HG03575 (cell line): ENCODE data around the gene SKP1.
"Not testable (repeated sequence)": the region's sequence is repeated elsewhere in the genome, so short reads cannot be mapped to it uniquely, and the experiment has no call there.

Experiments
- ATAC-seq: cut with Tn5 transposase; IDR thresholded peaks from one replicate; pipeline ENCODE4 v1.9.1; 2021; ENCODE audit not compliant: unreplicated experiment, insufficient number of reproducible peaks, low FRiP score; ENCODE audit errors: extremely low read depth

Gene SKP1

GRCh38 chr5:134176511-134177368 is at the start of gene SKP1:
SKP1 (minus strand) TSS chr5:134176950; CDS start chr5:134174022, 2,928 bp downstream.
- no peak for ATAC-seq

DNA sequence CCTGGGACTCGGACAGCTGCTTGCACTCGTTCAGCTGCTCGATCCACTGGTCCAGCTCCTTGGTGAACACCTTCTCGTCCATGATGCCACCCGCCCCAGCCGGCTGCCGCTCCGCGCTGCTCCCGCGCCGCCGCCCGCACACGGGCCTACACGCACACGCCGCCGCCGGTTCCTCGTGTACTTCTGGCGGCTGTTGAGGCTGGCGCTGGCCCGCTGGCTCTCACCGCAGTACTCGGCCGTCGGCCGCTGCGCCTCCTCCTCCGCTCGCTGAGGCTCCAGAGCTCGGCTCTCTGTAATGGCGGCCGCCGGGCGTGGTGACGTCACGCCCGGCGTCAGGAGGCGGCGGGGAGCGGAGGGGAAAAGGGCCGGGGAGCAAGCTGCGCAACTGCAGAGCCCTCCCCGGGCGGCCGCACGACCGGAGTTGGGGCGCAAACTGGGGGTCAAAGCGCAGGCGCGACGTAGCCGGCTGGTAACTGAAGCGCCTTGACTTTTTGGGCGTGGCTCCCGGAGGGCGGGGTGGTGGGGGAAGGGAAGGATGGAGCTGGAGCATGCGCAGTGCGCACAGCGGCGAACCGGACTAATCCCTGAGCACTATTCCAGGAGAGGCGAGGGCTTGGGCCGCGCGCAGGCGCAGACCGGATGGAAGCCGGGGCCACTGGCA is 49.2 kb upstream of the SKP1 start, which contains the start of gene PPP2CA:
TSS of gene PPP2CA (minus strand) at position 294 of the 661 bp plus-strand sequence. CDS start at position 82, 212 bp downstream.
- peak; percentile 64 for ATAC-seq

DNA sequence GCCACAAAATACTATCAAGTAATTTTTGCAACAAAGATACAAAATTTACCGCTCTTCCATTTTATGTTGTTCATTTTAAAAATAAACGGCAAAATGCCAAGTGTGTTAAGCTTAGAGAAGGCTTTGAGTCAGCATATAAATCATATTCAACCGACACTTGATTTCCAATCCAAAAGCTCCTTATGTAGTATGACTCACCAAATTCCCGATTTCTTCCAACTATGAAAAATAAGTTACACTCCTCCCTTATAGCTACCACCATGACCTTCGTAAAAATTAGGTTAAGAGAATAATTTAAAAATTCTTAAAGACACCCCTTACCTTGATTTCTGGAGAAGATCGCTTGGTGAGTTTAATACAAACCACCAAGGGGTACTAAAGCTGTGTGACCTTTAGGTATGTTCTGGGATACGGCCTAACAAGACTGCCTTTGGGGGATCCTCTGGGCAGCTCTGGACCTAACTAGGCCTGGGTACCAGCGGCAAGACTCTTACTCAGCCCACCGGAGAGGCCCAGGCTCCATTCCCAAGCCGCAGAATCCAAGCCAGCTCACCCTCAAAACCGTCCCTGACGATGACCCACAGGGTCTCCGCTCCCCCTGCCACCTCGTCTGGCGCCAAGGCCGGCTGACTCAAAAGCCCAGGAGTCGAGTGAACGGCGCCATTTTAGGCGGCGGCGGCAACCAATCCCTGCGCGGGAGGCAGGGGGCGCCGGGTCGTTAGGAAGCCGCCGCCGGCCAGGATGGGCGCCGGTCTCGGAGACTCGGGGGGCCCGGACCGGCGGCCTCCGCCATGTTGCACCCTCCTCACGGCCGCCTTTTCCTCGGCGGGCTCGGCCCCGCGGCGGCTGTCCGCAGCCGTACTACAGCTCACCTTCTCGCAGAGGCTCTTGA is 48.4 kb upstream of the SKP1 start:
- ATAC-seq, result no peak

DNA sequence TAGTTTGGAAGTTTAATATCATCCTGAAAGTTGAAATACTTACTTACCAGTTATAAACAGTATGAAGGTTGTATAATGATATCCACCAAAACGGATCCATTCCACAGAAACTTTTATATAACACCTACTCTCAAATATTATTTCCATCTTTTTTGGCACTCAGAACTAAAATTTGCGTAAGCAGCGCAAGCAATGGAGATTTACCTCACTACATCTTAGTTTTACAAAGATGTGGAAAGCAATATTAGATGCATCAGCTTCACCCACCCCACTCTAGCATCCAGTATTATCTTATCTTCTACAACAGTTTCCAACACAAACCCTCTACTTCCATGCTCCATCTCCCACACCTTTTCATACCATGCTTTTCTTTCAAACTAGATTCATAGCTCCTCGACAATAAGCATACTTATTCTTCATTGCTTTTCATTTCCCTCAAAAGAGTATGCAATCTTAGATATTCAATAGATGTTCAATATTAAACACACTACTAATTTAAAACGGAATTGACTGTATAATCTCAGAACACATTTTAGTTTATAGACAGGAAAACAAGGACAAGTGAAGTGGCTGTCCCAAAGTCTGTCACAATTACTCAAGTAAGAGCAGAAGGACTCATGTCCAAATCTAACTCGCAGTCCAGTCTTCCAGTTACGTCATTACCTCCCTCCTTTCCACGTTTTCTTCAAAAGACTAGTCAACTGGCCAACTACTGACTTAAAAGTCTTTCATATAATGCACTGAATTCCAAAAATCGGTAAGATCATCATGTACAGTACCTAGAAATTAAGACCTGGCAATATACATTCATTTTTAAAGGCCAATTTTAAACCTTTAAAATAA is 46.9 kb upstream of the SKP1 start:
- no peak for ATAC-seq

GRCh38 chr5:134221690-134222089 is 44.9 kb upstream of the SKP1 start:
- not testable (repeated sequence) for ATAC-seq

- no peak for ATAC-seq
Measured at GRCh38 chr5:134215757-134216156, 39.0 kb upstream of the SKP1 start.

GRCh38 chr5:134211263-134212031 is 34.7 kb upstream of the SKP1 start:
- not testable (repeated sequence) for ATAC-seq

GRCh38 chr5:134209477-134210245 is 32.9 kb upstream of the SKP1 start:
- no peak for ATAC-seq

DNA sequence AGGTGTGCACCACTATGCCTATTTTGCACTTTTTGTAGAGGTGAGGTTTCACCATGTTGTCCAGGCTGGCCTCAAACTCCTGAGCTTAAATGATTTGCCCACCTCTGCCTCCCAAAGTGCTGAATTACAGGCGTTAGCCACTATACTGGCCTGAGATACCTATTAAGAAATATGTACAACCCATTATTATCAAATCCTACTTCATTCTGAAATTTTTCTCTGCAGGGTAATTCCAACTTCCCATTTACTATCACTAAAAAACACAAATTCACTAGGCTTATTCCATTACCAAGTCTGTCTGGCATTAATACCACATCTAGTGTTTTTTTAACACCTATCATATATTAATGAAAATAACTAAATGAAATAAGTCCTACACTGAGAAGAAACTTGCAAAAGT is 30.9 kb upstream of the SKP1 start:
- ATAC-seq, result no peak

GRCh38 chr5:134206627-134207160 is 29.9 kb upstream of the SKP1 start:
- no peak for ATAC-seq

DNA sequence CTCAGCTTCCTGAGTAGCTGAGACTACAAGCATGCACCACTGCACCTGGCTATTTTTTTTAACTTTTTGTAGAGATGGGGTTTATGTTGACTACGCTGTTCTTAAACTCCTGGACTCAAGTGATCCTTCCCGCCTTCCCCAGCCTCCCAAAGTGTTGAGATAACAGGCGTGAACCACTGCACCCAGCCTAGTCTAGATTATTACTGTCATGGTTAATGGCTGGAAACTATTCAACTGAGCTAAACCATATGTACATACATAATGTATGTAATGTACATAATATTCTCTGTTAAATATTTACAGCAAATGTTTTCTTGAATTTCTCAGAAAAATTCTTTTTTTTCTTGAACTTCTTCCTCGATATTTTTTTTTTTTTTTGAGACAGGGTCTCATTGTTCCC is 27.8 kb upstream of the SKP1 start:
- ATAC-seq, result no peak

DNA sequence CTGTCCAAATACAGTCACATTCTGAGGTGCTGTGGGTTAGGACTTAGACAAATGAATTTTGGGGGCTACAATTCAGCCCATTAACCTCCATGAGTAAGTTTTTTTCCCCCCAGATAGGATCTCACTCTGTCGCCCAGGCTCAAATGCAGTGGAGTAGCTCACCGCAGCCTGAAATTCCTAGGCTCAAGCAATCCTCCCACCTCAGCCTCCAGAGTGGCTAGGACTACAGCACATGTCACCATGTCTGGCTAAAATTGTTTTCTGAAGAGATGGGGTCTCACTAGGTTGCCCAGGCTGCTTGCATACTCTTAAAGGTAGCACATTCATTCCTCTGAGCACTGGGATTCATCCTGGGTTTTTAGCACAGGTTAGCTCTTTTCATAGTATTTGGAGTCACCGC is 26.9 kb upstream of the SKP1 start:
- no peak for ATAC-seq

GRCh38 chr5:134195666-134196065 is 18.9 kb upstream of the SKP1 start:
- ATAC-seq, result no peak

DNA sequence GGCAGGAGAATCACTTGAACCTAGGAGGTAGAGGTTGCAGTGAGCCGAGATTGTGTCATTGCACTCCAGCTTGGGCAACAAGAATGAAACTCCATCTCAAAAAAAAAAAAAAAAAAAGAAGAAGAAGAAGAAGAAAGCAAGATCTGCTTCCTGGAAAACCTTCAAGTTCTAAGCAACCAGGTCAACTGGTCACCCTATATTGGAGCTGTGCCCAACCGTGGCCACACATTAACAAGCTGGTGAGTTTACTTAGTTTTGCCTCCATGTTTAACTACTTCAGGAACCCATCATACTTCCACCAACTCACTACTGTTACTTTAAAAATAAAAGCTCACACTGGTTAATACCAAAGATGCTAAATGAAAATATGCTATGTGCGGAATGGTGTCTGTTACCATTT is 12.3 kb upstream of the SKP1 start:
- ATAC-seq, result no peak

- no peak for ATAC-seq
Measured at GRCh38 chr5:134188092-134188491, 11.3 kb upstream of the SKP1 start.

- no peak for ATAC-seq
Measured at GRCh38 chr5:134184155-134185135, 7.7 kb upstream of the SKP1 start.
